Vagina (tissue), 2 donors: Measurements from ENCODE around the gene DBX1.

ENCODE experiments used
- CTCF ChIP-seq, 3 experiments: fragments of 450-650 bp in 2 of 3; fragments of 200-600 bp in 1 of 3; sonication (generic) in 1 of 3; IDR thresholded peaks; one replicate each; pipeline ENCODE4 v1.5.1; 2017 to 2019; ENCODE audit warnings: antibody characterized with exemption in 3 of 3, mild to moderate bottlenecking in 2 of 3, moderate library complexity in 2 of 3
- POLR2A ChIP-seq, 2 donors: fragments of 450-650 bp; IDR thresholded peaks; one replicate each; pipeline ENCODE4 v1.6.1; 2017; ENCODE audit warnings: antibody characterized with exemption in 2 of 2, mild to moderate bottlenecking in 2 of 2, moderate library complexity in 2 of 2
- POLR2AphosphoS5 ChIP-seq, 2 donors: sonication (generic); formaldehyde crosslinking; IDR thresholded peaks; one replicate each; pipeline ENCODE4 v1.9.0; 2017; ENCODE audit warnings: antibody characterized with exemption in 2 of 2, mild to moderate bottlenecking in 2 of 2, low read depth in 1 of 2; ENCODE audit not compliant: insufficient read depth in 1 of 2

GRCh38 chr11:20134991-20135736 lies 25.1 kb downstream of the DBX1 start:
- TF ChIP-seq CTCF (IDR thresholded peaks at IDR 0.05), result no peak
- no peak for TF ChIP-seq POLR2A (IDR thresholded peaks at IDR 0.05)
- TF ChIP-seq POLR2AphosphoS5 (IDR thresholded peaks at IDR 0.05; ENCODE audit: insufficient read depth in 1 of 2, low read depth in 1 of 2), result no peak
